Measurements from ENCODE around the gene HOXD13.

HOXD13 gene

DNA sequence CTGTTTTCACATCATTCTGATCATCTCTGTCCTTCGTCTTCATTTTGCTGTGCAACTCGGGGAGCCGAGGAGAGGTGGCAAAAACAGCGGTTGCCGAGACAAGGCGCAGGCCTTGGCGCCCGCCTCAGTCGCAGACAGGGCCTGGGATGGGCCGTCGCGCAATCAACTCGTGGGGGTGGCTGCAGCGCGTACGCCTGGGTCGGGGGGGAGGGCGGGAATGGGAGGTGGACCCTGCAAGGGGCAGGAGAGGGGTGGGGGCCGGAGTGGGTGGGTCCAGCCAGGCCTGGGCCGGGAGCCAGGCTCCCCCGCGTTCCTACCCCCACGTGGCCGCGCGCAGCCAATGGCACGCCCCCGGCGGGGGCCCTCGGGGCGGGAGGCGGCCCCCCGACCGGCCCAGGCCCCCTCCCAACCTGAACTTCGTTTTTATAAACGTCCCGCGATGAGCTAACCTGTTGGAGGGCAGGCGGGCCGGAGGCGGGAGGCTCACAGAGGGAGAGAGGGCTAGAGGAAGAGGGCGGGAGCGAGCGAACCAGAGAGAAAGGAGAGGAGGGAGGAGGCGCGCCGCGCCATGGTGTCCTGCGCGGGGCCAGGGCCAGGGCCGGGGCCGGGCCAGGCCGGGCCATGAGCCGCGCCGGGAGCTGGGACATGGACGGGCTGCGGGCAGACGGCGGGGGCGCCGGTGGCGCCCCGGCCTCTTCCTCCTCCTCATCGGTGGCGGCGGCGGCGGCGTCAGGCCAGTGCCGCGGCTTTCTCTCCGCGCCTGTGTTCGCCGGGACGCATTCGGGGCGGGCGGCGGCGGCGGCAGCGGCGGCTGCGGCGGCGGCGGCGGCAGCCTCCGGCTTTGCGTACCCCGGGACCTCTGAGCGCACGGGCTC, at the start of gene HOXD13:
Gene HOXD13 (plus strand): TSS at position 452 of the 875 bp plus-strand sequence. CDS start 170 bp downstream, at position 622.
- no peak for DNase-seq

DNA sequence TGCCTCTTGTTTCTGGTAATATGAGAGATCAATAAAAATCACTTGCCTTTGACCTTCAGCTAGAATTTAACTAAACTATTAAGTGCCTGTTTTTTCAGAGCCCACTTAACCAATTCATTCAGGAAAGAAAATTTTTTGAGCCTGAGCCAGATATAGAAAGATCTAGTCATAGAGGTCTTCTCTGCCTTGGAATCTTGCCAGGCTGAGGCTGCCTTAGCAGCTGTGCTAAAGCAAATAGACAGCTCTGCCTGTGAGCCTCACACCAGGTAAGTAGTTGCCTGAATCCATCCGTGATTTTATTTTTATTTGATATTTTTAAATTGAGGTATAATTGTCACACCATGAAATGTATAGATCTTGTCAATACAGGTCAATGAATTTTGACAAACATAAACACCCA, 36.1 kb upstream of the HOXD13 start:
- DNase-seq: no peak

DNA sequence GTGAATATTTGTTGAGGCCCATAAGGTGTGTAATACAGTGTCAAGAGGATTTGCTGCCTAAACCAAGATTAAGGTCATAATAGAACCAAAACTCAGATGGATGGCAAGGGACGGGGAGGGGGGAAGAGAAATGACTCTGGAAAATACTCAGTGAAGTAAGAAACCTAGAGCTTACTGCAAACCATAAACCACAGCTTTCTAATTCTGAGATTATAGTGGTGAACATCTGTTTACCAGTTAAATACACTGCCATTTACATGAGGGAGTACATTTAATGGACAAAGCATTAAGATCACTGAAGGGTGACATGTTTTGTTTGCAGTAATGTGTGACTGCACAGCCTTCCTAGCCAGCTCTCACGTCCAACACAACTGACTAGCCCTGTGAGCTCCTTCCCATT, 28.6 kb upstream of the HOXD13 start:
- DNase-seq: no peak

DNA sequence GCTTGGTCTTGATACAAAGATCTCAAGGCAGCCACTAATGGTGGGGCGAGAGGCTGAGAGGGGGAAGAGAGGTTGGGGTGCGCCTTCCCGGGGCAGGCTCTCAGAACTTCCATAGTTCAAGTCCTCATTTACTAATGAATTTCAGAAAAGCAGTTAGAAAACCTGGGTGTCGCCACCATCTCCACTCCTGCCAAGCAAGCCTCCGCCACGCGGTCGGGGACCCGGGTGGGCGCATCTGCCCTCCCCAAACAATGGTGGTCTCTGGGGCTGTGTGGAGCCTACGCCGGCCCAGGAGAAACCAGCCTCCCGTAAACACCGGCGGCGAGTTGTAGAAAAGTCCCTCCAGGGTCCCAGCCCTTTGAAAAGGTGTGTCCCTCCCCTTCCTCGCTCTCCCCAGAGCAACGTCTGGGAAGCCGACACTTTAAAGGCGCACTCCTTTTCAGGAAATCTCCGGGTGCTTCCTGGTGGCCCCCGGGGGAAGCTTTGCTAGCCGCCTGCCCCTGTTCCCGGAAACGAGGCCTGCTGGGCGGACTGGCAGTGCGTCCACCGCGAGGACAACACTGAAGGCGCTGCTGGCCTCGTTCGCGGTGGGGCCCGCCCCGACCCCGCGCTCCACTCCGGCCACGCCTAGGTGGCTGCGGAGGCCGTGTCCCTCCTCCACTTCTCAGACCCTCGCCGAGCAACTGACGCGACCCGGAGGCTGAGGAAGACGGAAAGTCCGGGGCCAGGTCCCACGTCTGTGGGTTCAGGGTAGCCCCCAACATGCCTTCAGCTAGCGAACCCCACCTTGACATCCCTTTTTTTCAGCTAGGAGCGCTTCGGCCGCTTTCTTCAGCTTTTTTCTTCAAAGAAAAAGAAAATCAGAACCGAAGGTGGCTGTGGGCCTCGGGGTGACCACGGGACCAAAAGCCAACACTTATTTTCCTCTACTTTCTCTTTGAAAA, 25.6 kb upstream of the HOXD13 start:
- no peak for DNase-seq

DNA sequence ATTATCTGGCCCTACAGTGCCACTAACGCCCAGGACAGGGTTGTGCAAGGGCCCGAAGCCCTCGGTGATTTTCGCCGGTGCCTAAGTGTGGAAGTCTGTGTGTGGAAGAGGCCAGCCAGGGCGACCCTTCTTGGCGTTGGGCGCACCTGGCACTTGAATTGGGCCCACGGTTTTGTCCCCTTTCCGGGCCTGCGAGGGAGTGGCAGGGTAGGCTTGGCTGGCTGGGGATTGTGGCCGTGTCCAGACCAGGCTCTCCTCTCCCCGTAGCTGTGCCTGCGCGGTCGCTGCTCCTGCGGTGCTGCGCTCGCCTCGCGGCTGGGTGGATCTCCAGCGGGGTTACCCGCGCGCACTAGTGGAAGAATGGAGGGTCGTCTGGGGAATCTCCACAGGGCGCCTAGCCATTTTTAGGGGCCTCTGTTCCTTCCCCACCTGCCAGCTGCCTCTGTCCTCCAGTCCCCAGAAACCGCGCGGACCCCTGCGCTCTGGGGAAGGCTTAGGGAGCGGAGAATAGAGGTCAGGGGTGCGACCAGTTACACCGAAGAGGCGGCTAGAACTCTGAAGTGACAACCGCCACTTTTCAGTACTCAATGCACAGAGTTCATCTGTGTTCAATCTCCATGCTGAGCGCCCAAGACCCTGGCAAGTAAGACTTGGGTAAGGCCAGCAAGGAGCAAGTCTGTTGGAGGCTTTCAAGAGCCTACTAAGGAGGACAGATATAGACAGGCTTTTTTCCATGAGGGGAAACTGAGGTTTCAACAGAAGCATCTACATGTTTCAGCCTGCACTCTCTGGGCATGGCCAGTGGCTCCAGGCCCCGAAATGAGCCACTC, 24.7 kb upstream of the HOXD13 start:
- no peak for DNase-seq

DNA sequence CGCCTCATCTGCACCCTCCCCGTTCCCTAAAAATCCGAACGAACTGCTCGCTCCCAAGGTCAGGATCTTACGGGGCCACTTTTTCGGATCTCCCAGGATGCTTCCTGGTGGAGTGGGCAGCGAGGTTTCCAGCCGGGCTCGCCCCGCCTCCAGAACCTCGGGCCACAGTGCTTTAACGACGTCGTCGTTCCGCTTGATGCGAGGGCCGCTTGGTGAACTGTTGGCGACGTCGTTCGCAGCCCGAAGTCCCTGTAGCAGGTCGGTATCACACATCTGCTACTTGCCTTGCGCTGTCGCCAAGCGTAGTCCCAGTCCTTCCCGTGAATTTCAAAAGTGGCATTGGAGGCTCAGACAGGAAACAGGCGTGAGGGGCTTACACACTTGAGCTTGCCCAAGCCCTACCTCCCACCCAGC, 24.1 kb upstream of the HOXD13 start:
- no peak for DNase-seq

DNA sequence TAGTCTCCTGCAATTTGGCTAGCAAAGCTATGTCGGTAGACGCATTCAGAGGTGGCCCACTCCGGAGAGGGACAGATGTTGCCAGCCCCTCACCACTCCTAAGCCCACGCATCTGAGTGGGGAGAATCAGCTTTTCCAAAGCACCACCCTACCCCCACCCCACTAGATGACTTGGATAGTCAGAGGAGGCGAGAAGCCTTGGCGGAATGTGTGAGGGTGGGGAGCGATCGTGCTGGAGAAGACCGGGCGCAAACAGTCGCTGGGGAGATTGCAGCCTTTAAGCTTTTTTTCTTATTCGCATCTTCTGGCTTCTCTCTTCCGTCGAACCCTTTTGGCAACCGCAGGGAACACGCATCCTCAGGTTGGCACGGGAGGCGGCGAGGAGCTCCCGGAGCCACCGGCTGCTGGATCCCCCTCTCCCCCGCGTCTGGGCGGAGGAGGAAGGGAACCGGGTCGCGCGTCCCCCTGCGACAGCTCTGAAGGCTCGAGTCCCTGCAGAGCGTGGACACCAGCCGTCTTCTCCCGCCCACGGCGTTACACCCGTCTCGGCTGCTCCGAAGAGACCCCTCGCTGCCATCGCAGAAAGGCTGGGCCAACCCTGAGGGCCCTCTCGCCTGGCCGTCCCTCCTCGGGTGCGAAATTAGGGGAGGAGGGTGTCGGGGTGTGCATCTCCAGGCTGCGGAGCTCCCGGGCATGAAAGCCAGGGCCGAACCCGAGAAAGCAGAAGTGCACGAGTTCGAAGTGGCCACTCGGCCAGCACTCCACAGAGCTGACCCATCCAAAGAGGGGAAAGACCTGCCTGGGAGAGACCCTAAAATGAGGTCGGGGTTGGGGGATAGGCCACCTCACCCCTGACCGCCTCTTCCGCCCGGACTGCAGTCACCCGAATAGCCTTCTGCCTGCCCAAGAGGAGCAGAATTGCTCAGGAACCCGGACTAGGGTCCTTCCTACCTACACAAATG, 20.9 kb upstream of the HOXD13 start:
- DNase-seq: no peak

DNA sequence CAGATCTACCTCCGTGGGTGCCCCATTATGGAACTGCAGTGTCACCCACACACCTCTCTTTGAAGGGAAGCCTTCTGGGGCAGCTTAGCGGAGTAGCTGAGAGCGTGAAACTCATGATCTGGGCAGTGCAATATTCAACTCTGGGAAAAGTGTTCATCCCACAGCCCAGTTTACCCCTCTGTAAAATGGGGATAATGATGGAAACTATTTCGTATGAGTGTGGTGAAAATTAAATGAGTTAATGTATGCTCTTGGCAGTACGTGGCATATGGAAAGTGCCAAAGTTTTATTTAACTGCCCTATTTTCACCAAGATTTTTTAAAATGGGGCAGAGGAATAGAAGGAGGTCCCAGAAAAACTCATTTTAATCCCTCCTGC, 20.2 kb upstream of the HOXD13 start:
- no peak for DNase-seq

DNA sequence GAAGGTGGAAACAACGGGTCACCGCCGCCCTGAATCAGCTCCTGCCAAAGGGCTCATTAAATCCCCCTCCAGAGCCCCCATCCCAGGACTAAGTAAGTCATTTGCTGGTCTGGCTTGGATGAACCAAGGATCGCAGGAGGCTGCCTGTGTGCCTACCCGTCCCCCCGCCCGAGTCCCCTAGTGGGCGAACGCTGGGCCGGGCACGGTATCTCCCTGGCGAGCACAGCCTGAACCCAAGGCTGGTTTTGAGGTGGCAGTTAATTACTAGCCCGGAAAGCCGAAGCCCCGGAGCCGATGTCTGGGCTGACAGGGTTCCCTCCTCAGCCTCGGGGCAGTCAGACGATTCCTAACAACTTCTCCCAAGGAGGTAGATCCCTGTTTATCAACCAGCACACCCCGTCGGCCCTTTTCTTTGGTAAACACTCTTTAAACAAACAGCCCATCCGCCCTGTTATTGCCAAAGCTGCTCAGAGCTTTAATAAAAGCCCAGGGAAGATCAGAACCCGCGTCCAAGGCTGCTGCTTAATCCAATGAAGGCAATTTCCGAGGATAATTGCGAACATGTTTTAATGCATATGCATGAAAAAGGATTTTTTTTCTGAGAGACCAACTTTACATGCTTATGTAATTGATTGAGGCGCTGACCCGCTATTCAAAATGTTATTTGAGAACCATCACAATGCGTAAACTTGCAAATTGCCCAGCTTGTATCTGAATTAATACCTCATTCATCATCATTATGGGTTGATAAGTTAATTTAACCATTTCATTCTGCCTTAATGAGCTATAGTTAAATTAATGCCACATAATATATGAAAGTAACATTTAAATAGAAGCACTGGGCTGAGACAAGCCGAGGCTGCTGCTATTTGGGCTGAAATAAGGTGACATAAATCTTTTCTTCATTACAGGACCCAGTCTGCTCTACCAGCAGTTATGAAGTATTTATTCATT, 19.3 kb upstream of the HOXD13 start:
- DNase-seq: no peak

DNA sequence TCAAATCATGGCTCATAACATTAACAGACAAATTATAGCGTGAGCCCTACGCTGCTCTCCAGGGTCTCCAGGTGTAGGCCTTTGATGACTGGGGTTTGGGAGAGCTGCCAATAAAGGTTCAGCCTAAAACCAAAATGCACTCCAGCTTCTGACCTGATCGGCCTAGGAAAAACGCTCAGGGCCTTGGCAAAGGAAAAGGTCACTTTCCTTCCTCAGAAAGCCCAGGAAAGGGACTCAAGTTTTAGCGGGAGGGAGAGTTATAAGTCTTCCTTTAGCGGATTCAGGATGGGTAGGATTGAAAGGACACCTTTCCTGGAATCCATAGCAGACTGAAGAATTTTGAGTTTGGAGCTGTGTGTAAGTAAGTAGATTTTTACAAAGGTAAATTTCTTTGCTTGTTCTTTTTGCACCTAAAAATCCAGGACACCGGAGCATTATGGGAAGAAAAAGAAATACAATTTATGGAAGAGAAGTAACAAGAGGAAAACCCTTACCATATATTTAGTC, 17.5 kb upstream of the HOXD13 start:
- no peak for DNase-seq

DNA sequence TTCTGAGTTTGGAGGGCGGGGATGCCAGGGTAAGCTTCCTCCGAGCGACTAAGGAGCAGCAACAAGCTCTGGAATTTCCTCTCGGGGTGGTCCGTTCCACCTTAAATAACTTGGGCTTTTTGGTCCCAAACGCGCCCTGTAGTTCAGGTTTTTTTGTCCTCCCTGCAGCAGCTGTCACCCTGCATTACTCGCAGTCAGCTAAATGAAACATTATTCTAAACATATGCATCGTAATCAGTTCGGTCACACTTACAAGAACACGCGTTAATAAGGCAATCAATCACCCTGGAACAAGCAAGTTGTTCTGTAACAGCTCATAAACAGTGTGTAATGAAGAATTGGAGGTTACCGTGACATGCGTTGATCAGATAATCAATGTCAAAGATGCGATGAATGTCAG, 17.0 kb upstream of the HOXD13 start:
- DNase-seq: no peak

DNA sequence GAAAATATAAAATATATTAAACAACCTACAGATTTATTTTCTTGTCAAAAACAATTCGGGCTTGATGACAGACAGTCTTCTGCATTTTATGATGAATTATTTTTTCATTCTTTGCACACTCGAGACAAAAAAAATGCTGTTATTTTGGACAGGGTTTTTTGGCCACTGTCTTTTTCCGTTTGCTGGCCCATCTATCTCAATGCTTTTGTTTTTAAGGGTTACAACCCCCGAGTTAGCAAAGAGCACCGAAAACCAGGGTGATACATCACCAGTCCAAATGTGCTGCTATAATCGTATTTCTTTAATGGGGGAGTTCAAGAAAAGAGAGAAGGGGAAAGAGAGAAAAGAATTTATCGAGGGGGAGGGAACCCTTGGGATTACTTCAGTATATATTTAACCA, 16.5 kb upstream of the HOXD13 start:
- DNase-seq: no peak

DNA sequence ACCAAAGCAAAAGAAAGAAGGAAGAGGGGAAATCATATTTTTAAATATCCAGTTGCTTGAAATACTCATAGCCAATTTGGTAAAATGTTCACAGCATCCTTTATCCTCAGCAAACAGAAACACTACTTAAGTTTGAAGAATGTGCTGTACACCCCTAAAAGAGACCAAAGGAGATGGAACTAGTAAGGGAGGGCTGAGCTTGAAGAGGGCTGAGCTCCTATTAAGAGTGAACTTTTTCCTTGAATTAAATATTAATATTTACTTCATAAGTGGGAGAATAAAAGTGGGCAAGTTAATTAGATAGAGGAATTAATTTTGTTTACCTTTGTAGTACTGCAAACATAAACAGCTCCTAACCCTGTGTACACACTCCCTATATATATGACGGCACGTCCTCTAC, 15.7 kb upstream of the HOXD13 start:
- DNase-seq: no peak

DNA sequence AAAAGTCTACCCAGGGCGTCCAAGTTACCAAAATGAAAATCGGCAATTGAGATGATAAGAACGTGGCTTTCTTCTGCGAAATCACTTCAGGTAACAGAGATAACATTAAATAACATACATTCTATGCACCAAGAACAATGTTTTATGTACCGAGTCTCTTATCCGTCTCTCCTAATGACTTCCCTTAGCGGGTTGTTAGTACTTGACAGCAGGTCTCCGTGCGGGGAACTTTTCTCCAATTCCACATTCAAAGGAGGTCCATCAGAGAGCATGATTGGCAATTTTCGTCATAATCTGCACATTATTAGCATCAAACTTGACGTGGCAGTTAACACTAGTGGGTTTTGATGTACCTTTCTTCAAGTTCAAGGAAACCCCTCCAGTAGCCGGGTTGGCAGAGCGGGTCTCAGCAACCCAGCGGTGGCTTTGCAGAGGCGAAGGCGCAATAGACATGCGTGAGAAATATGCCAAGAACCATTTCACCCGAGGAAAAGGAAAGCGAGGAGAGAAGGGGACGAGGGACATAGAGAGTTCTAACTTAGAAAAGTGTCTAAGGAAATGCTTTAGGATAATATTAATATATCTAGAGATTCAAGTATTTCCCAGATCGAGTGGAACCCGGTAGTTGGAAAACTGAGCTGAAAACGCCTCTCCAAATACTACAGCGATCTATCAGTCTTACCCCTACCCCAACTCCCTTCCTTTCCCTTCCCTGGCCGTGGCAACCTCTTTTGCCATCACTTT, 13.8 kb upstream of the HOXD13 start:
- DNase-seq: no peak

DNA sequence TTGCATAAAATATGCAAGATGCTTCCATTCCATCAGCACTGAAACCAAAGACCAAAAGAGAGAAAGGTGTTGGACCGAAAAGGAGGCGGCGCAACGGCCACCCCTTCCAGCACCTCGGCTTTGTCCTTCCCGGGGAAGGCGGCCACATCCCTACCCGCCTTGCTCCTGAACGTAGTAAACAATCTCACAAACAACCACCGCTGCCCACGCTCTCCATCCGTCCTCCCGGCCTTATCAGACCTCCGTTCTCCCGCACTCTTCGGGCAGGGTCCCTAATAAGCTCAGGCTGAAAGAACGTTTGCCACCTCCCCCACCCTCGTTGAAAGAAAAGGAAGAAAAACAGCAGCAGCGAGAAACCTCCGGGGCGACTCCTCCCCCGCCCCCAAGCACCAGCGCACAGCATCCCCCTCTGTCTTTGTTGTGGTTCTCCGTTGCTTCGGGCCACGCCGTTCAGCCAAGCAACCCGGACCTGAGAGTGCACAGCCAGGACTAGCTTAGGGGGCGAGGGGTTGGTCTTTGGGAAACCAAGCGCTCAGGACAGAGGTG, 13.2 kb upstream of the HOXD13 start:
- DNase-seq: no peak

DNA sequence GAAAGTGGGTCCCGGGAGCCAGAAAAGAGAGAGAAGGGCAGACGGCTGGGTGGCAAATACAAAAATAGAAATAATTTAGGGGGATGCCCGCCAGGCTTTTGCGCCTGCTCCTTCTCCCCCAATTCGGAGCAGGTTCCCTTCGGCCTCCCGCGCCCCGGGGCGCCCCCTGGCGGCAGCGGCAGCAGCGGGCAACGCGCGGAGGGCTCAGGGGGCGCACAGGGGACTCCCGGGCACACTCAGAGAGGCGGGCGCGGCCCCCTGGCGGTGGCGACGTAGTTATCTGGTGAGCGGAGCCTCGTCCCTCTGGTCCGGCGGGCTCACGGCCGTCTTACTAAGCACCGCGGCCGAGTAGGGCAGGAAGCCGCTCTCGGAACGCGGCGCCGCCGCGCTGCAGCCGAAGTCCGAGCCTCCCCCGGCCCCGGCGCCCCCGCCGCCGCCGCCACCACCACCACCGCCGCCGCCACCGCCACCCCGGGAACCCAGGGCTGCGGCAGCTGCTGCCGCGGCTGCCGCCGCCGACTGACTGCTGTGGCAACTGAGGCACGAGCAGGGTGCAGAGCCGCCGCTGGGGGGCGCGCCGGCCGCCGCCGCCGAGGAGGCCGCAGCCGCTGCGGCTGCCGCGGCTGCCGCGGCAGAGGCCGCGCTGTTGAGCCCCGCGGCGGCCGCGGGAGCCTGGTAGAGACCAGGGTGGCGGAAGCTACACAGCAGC, 12.5 kb upstream of the HOXD13 start:
- no peak for DNase-seq

DNA sequence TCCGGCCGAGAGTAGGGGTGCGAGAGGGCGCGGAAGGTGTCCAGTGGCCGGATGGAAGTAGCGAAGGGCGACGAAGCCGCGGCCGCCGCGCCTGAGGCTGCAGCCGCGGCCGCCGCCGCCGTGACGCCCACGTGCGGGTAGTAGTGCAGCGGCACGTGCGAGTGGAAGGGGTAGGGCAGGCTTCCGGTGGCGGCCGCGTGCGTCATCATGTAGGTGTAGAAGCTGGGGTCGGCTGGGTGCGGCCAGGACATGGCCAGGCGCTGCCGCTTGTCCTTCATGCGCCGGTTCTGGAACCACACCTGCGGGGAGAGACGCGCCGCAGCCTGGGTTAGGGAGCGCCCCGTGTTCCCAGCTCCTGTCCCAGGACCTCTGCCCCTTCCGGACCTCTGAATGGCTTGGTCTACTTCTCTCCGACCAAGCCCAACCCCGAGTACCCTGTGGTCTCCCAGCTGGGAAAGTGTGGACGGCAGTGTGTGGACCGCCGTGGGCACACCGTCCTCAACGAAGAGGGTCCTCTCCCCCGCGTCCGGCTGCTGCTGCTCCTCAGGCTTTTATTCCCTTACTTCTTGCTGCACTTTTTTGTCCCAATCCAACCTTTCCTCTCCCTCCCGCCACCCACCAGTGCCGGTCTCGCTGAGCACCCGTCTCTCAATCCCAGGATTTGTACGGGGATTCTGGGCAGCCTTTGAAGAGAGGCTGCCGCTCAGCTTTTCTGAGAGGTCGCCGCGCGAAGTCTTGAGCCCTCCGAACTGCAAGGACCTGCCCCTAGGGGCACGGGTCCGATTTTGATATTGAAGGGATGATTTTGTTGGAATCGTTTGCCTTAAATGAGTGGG, 11.8 kb upstream of the HOXD13 start:
- DNase-seq: no peak
